Measurements from ENCODE around the gene PRLHR. TPM values are rescaled to one million over a fixed set of nuclear protein-coding genes. Genes with fewer than 3 reads are reported as not detected.

The PRLHR gene
- total and polyA plus RNA-seq, 10 of the 15 experiments (the other 5 are each of a cell fraction or from before 2014, with no cell fraction given), result not detected

DNA sequence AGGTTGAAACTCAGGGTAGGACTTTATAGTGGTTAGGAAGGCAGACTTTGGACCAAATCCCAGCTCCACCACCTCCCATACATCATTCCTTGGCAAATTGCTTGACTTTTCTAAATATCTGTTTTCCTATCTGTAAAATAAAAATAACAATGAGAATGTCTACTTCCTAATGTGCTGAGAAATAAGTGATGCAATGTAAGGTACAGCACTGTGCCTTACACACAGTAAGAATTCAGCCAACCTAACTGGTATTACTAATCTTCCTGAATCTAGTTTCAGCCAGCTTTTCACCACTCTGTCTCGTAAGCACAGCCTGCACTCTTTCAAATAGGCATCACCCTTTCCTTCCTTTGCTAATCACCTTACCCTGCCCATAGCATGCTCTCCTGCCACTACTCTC, 9.7 kb downstream of the PRLHR start:
- Histone ChIP-seq H3K4me2 (ENCODE audit: control insufficient read depth, insufficient read depth) (no peak overlapping the region), H3K9ac (ENCODE audit: control insufficient read depth, insufficient read depth, low read length) (no peak overlapping the region), H3K36me3 (ENCODE audit: control insufficient read depth in 2 of 2, insufficient read depth in 2 of 2, low read length in 1 of 2) (no peaks in the 10 kb centered on the region), H3K79me2 (ENCODE audit: control insufficient read depth, insufficient read depth, low read length) (no peaks in the 10 kb centered on the region), H4K20me1 (ENCODE audit: control insufficient read depth, insufficient read depth) (no peaks in the 10 kb centered on the region), H3K4me1 (ENCODE audit: control insufficient read depth, insufficient read depth, low read length) (no peaks in the 10 kb centered on the region), H2AFZ (ENCODE audit: control insufficient read depth, low read depth, low read length) (no peak overlapping the region), H3K9me3 (replicated peaks; ENCODE audit: control insufficient read depth, insufficient read depth, low read length) (no peaks in the 10 kb centered on the region), H3K27ac (ENCODE audit: control insufficient read depth, insufficient read depth) (no peak overlapping the region), H3K27me3 (replicated peaks in 1 of 2; ENCODE audit: control insufficient read depth in 2 of 2, insufficient read depth in 2 of 2, low read length in 1 of 2) (peaks cover 0 to 3% of the 10 kb centered on the region in 2 experiments; a peak in 1 of 4 replicates), H3K4me3 (no peak overlapping the region)
- ChIA-PET RAD21 (ENCODE audit: unreplicated experiment) (no interaction called here), CTCF (no interaction called here), POLR2A (no interaction called here), SMC1A (ENCODE audit: uncharacterized antibody, unreplicated experiment) (no interaction called here)
- intact Hi-C loops (cut with micrococcal nuclease; ENCODE audit: unreplicated experiment), result no loop called here
- in situ Hi-C loops (cut with MboI), result no loop called here
- no TSS peak for BruUV-seq (replicated peaks)
- FAIRE-seq (no peak), ATAC-seq (no peak), DNase-seq (ENCODE audit: low read depth, low spot score) (no peak)
- 0% methylated on average over 1 of the region's 1 CpG for WGBS (ENCODE audit: insufficient coverage, insufficient replicate concordance, low lambda C conversion rate, missing lambda C conversion rate)
- TF ChIP-seq YY1 (IDR thresholded peaks at IDR 0.05; ENCODE audit: low read depth, low read length), result no peak

DNA sequence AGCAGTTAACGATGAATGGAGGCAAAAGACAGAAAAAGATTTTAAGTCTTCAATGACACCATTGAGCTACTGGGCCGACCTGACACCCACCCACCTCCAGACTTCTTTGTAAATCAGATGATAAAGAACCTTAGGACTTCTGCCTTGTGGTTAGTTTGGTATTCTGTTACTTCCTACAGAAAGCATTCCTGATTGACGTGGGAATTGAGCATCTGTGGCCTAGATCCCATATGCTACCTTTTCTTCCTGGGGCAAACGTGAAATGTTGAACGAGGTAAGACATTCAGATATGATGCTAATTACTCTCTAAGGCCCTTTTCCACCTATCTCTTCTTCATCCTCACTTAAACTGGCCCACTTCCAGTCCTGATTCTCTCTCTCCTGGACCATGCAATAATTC, 10.2 kb downstream of the PRLHR start:
- H4K20me1 ChIP-seq (ENCODE audit: control insufficient read depth, insufficient read depth), result no peaks in the 10 kb centered on the region
- DNase-seq (ENCODE audit: low read depth, low spot score) (no peak), FAIRE-seq (no peak), ATAC-seq (no peak)
- no peaks in the 10 kb centered on the region for H3K4me1 ChIP-seq (ENCODE audit: control insufficient read depth, insufficient read depth, low read length)
- WGBS (ENCODE audit: insufficient coverage, insufficient replicate concordance, low lambda C conversion rate, missing lambda C conversion rate), result 6% methylated on average over 5 of the region's 5 CpGs
- no peak overlapping the region for H2AFZ ChIP-seq (ENCODE audit: control insufficient read depth, low read depth, low read length)
- H3K4me2 ChIP-seq (ENCODE audit: control insufficient read depth, insufficient read depth), result no peak overlapping the region
- in situ Hi-C loops (cut with MboI) (no loop called here), intact Hi-C loops (cut with micrococcal nuclease; ENCODE audit: unreplicated experiment) (no loop called here)
- no TSS peak for BruUV-seq (replicated peaks)
- SMC1A ChIA-PET (ENCODE audit: uncharacterized antibody, unreplicated experiment), result no interaction called here
- RAD21 ChIA-PET (ENCODE audit: unreplicated experiment), result no interaction called here
- no peaks in the 10 kb centered on the region for H3K79me2 ChIP-seq (ENCODE audit: control insufficient read depth, insufficient read depth, low read length)
- CTCF ChIA-PET, result no interaction called here
- H3K9ac ChIP-seq (ENCODE audit: control insufficient read depth, insufficient read depth, low read length), result no peak overlapping the region
- H3K27ac ChIP-seq (ENCODE audit: control insufficient read depth, insufficient read depth), result no peak overlapping the region
- H3K27me3 ChIP-seq (replicated peaks in 1 of 2; ENCODE audit: control insufficient read depth in 2 of 2, insufficient read depth in 2 of 2, low read length in 1 of 2), result peaks cover 0 to 3% of the 10 kb centered on the region in 2 experiments; a peak in 1 of 4 replicates
- no peaks in the 10 kb centered on the region for H3K36me3 ChIP-seq (ENCODE audit: control insufficient read depth in 2 of 2, insufficient read depth in 2 of 2, low read length in 1 of 2)
- no peak overlapping the region for H3K4me3 ChIP-seq
- H3K9me3 ChIP-seq (replicated peaks; ENCODE audit: control insufficient read depth, insufficient read depth, low read length), result no peaks in the 10 kb centered on the region
- no peak for TF ChIP-seq ETV6 (conservative IDR thresholded peaks at IDR 0.05 in 1 of 2, IDR thresholded peaks at IDR 0.05 in 1 of 2; ENCODE audit: borderline replicate concordance in 1 of 2, low read depth in 1 of 2)
- POLR2A ChIA-PET, result no interaction called here
